Stimulated activated CD8-positive, alpha-beta memory T cell treated with anti-CD3 and anti-CD28 coated beads, Interleukin-7, amount 100 ng/mL, for 1 hour (primary cell): Measurements from ENCODE around the gene ADCY9.

Experiments
- DNase-seq, 2 donors: peaks; one replicate each; pipeline ENCODE4 v3.0.0-alpha.2; 2020; ENCODE audit warnings: low read depth in 2 of 2

ADCY9 gene

GRCh38 chr16:3912897-3913296, 203.3 kb downstream of the ADCY9 start:
- no peak for DNase-seq
